Measurements from ENCODE around the gene CDKL5.

DNA sequence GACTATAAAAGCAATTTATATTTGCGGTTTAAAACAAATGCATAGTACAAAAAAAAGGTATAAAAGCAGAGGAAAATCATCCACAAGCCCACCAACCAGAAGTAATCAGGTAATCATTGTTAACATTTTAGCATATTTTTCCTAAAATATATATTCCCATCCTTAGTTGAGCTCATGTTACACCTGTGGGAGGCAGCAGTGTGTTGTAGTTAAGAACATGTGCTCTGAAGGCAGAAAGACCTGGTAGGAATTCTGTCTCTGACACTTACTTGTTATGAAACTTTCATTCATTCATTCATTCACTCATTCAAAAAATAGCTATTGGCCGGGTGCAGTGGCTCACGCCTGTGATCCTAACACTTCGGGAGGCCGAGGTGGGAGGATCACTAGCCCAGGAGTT lies 15.4 kb upstream of the CDKL5 start:
- TF ChIP-seq, protein P1, sequence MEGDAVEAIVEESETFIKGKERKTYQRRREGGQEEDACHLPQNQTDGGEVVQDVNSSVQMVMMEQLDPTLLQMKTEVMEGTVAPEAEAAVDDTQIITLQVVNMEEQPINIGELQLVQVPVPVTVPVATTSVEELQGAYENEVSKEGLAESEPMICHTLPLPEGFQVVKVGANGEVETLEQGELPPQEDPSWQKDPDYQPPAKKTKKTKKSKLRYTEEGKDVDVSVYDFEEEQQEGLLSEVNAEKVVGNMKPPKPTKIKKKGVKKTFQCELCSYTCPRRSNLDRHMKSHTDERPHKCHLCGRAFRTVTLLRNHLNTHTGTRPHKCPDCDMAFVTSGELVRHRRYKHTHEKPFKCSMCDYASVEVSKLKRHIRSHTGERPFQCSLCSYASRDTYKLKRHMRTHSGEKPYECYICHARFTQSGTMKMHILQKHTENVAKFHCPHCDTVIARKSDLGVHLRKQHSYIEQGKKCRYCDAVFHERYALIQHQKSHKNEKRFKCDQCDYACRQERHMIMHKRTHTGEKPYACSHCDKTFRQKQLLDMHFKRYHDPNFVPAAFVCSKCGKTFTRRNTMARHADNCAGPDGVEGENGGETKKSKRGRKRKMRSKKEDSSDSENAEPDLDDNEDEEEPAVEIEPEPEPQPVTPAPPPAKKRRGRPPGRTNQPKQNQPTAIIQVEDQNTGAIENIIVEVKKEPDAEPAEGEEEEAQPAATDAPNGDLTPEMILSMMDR (IDR thresholded peaks at IDR 0.05) = peak; percentile 46
- TF ChIP-seq POLR2AphosphoS5 (IDR thresholded peaks at IDR 0.05; ENCODE audit: low read depth, low read length) = no peak

All from Panc1 (cell line).